Measurements from ENCODE around the gene ELAVL3. TPM values are rescaled to one million over a fixed set of nuclear protein-coding genes. Genes with fewer than 3 reads are reported as not detected.
A peak's percentile ranks its signal among the peaks of the same experiment; 100 is the strongest.

The ELAVL3 gene
- total RNA-seq, 4 donors from 2014 or later, result not detected

GRCh38 chr19:11423164-11423790, 57.6 kb downstream of the ELAVL3 start:
- Histone ChIP-seq H3K9me3 (no peaks in the 10 kb centered on the region), H3K4me1 (peaks cover 4 to 21% of the 10 kb centered on the region in 2 donors), H3K27ac (no peak overlapping the region), H3K4me3 (no peak overlapping the region), H3K27me3 (peaks cover 47 to 57% (median 52%) of the 10 kb centered on the region in 3 donors), H3K36me3 (no peaks in the 10 kb centered on the region)
- ATAC-seq (no peak), DNase-seq (no peak)
- in situ Hi-C loops (cut with MboI; ENCODE audit: low sequenced_read_pairs in 4 of 4) (no loop called here), intact Hi-C loops (cut with DNase I; ENCODE audit: low total_unique reads) (no loop called here)
- TF ChIP-seq CTCF (IDR thresholded peaks at IDR 0.05 in 4 of 5, conservative IDR thresholded peaks at IDR 0.05 in 1 of 5) (no peak), POLR2A (IDR thresholded peaks at IDR 0.05) (no peak)

GRCh38 chr19:11422163-11423065, 58.4 kb downstream of the ELAVL3 start:
- Histone ChIP-seq H3K9me3 (no peaks in the 10 kb centered on the region), H3K36me3 (no peaks in the 10 kb centered on the region), H3K4me1 (peaks cover 4 to 21% of the 10 kb centered on the region in 2 donors), H3K4me3 (peak overlapping the region in 3 of 4 donors; percentile 11 to 36 (median 28)), H3K27ac (peak overlapping the region in 3 of 4 donors; percentile 55 to 68 (median 63)), H3K27me3 (peaks cover 51 to 62% (median 58%) of the 10 kb centered on the region in 3 donors)
- intact Hi-C loops (cut with DNase I; ENCODE audit: low total_unique reads) (no loop called here), in situ Hi-C loops (cut with MboI; ENCODE audit: low sequenced_read_pairs in 4 of 4) (no loop called here)
- peak; percentile 42 to 64 for ATAC-seq
- TF ChIP-seq CTCF (IDR thresholded peaks at IDR 0.05 in 4 of 5, conservative IDR thresholded peaks at IDR 0.05 in 1 of 5) (no peak), POLR2A (IDR thresholded peaks at IDR 0.05) (no peak)
- DNase-seq, result peak; percentile 52 to 53

- in situ Hi-C loops (cut with MboI; ENCODE audit: low sequenced_read_pairs in 4 of 4), result no loop called here
- Histone ChIP-seq H3K4me3 (peak overlapping the region; percentile 11 to 48 (median 40)), H3K27ac (peak overlapping the region; percentile 55 to 69 (median 65)), H3K4me1 (peaks cover 4 to 21% of the 10 kb centered on the region in 2 donors), H3K9me3 (no peaks in the 10 kb centered on the region), H3K27me3 (peaks cover 57 to 62% (median 60%) of the 10 kb centered on the region in 3 donors), H3K36me3 (no peaks in the 10 kb centered on the region)
- DNase-seq, result no peak
- no peak for TF ChIP-seq POLR2A (IDR thresholded peaks at IDR 0.05)
- no peak for TF ChIP-seq CTCF (IDR thresholded peaks at IDR 0.05 in 4 of 5, conservative IDR thresholded peaks at IDR 0.05 in 1 of 5)
- intact Hi-C loops (cut with DNase I; ENCODE audit: low total_unique reads), result no loop called here
- peak in 1 of 2 donors; percentile 25 for ATAC-seq
Measured at GRCh38 chr19:11421371-11422098, 59.3 kb downstream of the ELAVL3 start.

GRCh38 chr19:11420429-11421370, 60.1 kb downstream of the ELAVL3 start:
- H3K4me3 ChIP-seq, result peak overlapping the region; percentile 37 to 48 (median 44)
- intact Hi-C loops (cut with DNase I; ENCODE audit: low total_unique reads), result no loop called here
- H3K27ac ChIP-seq, result peak overlapping the region; percentile 55 to 69 (median 65)

More at GRCh38 chr19:11420429-11421370, 60.1 kb downstream of the ELAVL3 start:
- Histone ChIP-seq H3K36me3 (no peaks in the 10 kb centered on the region), H3K27me3 (peaks cover 60 to 62% (median 60%) of the 10 kb centered on the region in 3 donors), H3K4me1 (peaks cover 4 to 21% of the 10 kb centered on the region in 2 donors), H3K9me3 (no peaks in the 10 kb centered on the region)
- peak in 1 of 2 donors; percentile 15 for TF ChIP-seq POLR2A (IDR thresholded peaks at IDR 0.05)
- no peak for TF ChIP-seq CTCF (IDR thresholded peaks at IDR 0.05 in 4 of 5, conservative IDR thresholded peaks at IDR 0.05 in 1 of 5)
- peak; percentile 32 to 50 for DNase-seq
- ATAC-seq, result peak; percentile 55 to 57
- in situ Hi-C loops (cut with MboI; ENCODE audit: low sequenced_read_pairs in 4 of 4), result no loop called here

Data from gastrocnemius medialis (tissue), 4 donors.